GM12878 (cell line): ENCODE results near the gene L1CAM. TPM values are rescaled to one million over a fixed set of nuclear protein-coding genes. Genes with fewer than 3 reads are reported as not detected.

Experiments
- BCL11A ChIP-seq: IDR thresholded peaks from 2 replicates; pipeline ENCODE4 v1.6.1; 2011; ENCODE audit warnings: low read depth, low read length
- RAD51 ChIP-seq: fragments of 450-650 bp; IDR thresholded peaks from 2 replicates; pipeline ENCODE4 v1.6.1; 2016; ENCODE audit warnings: moderate library complexity, mild to moderate bottlenecking, inconsistent platforms
- RELA ChIP-seq: fragments of 450-650 bp; IDR thresholded peaks from 2 replicates; pipeline ENCODE4 v1.8.0; 2014; ENCODE audit warnings: borderline replicate concordance; ENCODE audit not compliant: partially characterized antibody
- SP1 ChIP-seq: IDR thresholded peaks from one replicate; pipeline ENCODE4 v1.6.1; 2011; ENCODE audit warnings: low read depth, low read length
- ZSCAN29 ChIP-seq: fragments of 450-650 bp; IDR thresholded peaks from 2 replicates; pipeline ENCODE4 v1.6.1; 2017; ENCODE audit warnings: mild to moderate bottlenecking, moderate library complexity
- polyA plus RNA-seq, 11 experiments: library from polyadenylated mRNA; depleted of rRNA in 4 of 11; unstranded in 6 of 11; stranded (reverse) in 5 of 11; fragments of >200 nt; fragmentation: Nextera tagmentation in 4 of 11; fragmentation: Illumina TruSeq in 1 of 11; extraction: Ambion mirVana in 4 of 11; extraction: Trizol in 1 of 11; gene quantifications; 1 replicate in 1 of 11; 2 replicates in 10 of 11; pipeline versions ENCODE4 v1.2.1 to v1.2.3, GENCODE V29; 2011 to 2016; ENCODE audit warnings: inconsistent platforms in 2 of 11, missing spikeins in 2 of 11, low read depth in 1 of 11
- total RNA-seq, 4 experiments: library from RNA; depleted of rRNA in 3 of 4; stranded (reverse); fragments of >200 nt in 3 of 4; fragmentation: Illumina TruSeq in 1 of 4; extraction: Trizol in 1 of 4; gene quantifications; 2 replicates each; pipeline versions ENCODE4 v1.2.1 to v1.2.3, GENCODE V29; 2013 to 2021
- TF ChIP-seq, protein P1 (sequence below): fragments of 450-650 bp; IDR thresholded peaks from 2 replicates; pipeline ENCODE4 v1.6.1; 2017; ENCODE audit warnings: mild to moderate bottlenecking, moderate library complexity
- TF ChIP-seq, protein P2 (sequence below): fragments of 450-650 bp; formaldehyde crosslinking; IDR thresholded peaks from 2 replicates; pipeline ENCODE4 v1.4.0; 2020; ENCODE audit warnings: mild to moderate bottlenecking, moderate library complexity

L1CAM gene
- total and polyA plus RNA-seq, 10 of the 15 experiments (the other 5 are each of a cell fraction or from before 2014, with no cell fraction given), result 0.01 to 0.64 (median 0.09) TPM; not detected in 5

DNA sequence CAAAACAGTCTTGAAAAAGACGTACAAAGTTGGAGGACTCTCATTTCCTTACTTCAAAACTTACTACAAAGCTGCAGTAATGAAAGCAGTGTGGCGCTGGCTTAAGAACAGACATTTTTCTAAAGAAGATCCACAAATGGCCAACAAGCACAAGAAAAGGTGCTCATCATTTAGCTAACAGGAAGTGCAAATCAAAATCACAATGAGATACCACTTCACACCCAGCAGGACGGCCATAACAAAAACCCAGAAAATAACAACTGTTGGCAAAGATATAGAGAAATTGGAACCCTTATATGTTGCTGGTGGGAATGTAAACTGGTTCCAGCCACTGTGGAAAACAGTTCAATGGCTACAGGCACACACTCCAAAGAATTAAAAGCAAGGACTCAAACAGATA lies 59.0 kb downstream of the L1CAM start (continued):
- TF ChIP-seq, protein P1, sequence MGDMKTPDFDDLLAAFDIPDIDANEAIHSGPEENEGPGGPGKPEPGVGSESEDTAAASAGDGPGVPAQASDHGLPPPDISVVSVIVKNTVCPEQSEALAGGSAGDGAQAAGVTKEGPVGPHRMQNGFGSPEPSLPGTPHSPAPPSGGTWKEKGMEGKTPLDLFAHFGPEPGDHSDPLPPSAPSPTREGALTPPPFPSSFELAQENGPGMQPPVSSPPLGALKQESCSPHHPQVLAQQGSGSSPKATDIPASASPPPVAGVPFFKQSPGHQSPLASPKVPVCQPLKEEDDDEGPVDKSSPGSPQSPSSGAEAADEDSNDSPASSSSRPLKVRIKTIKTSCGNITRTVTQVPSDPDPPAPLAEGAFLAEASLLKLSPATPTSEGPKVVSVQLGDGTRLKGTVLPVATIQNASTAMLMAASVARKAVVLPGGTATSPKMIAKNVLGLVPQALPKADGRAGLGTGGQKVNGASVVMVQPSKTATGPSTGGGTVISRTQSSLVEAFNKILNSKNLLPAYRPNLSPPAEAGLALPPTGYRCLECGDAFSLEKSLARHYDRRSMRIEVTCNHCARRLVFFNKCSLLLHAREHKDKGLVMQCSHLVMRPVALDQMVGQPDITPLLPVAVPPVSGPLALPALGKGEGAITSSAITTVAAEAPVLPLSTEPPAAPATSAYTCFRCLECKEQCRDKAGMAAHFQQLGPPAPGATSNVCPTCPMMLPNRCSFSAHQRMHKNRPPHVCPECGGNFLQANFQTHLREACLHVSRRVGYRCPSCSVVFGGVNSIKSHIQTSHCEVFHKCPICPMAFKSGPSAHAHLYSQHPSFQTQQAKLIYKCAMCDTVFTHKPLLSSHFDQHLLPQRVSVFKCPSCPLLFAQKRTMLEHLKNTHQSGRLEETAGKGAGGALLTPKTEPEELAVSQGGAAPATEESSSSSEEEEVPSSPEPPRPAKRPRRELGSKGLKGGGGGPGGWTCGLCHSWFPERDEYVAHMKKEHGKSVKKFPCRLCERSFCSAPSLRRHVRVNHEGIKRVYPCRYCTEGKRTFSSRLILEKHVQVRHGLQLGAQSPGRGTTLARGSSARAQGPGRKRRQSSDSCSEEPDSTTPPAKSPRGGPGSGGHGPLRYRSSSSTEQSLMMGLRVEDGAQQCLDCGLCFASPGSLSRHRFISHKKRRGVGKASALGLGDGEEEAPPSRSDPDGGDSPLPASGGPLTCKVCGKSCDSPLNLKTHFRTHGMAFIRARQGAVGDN, result no peak
- TF ChIP-seq SP1 (no peak), RELA (no peak), ZSCAN29 (no peak), RAD51 (no peak), BCL11A (no peak)
- TF ChIP-seq, protein P2, sequence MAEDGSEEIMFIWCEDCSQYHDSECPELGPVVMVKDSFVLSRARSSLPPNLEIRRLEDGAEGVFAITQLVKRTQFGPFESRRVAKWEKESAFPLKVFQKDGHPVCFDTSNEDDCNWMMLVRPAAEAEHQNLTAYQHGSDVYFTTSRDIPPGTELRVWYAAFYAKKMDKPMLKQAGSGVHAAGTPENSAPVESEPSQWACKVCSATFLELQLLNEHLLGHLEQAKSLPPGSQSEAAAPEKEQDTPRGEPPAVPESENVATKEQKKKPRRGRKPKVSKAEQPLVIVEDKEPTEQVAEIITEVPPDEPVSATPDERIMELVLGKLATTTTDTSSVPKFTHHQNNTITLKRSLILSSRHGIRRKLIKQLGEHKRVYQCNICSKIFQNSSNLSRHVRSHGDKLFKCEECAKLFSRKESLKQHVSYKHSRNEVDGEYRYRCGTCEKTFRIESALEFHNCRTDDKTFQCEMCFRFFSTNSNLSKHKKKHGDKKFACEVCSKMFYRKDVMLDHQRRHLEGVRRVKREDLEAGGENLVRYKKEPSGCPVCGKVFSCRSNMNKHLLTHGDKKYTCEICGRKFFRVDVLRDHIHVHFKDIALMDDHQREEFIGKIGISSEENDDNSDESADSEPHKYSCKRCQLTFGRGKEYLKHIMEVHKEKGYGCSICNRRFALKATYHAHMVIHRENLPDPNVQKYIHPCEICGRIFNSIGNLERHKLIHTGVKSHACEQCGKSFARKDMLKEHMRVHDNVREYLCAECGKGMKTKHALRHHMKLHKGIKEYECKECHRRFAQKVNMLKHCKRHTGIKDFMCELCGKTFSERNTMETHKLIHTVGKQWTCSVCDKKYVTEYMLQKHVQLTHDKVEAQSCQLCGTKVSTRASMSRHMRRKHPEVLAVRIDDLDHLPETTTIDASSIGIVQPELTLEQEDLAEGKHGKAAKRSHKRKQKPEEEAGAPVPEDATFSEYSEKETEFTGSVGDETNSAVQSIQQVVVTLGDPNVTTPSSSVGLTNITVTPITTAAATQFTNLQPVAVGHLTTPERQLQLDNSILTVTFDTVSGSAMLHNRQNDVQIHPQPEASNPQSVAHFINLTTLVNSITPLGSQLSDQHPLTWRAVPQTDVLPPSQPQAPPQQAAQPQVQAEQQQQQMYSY (CRISPR knock-in tag), result no peak
